ENCODE data around the gene ZBTB43. TPM values are rescaled to one million over a fixed set of nuclear protein-coding genes. Genes with fewer than 3 reads are reported as not detected.

ZBTB43 gene
- total RNA-seq, 1 donor from 2014 or later = 15.5 TPM

GRCh38 chr9:126838895-126839294 lies 34.1 kb downstream of the ZBTB43 start:
- H3K4me3 ChIP-seq = no peak overlapping the region
- no peak for DNase-seq (ENCODE audit: extremely low spot score in 2 of 2)
- intact Hi-C loops (cut with DNase I) = no loop called here
- no peaks in the 10 kb centered on the region for H3K27me3 ChIP-seq
- TF ChIP-seq POLR2AphosphoS5 (IDR thresholded peaks at IDR 0.05; ENCODE audit: insufficient read depth in 1 of 2, low read depth in 1 of 2) = no peak
- TF ChIP-seq POLR2A (IDR thresholded peaks at IDR 0.05) = no peak
- TF ChIP-seq CTCF (IDR thresholded peaks at IDR 0.05) = no peak
- no peaks in the 10 kb centered on the region for H3K9me3 ChIP-seq
- H3K4me1 ChIP-seq = peaks cover 10% of the 10 kb centered on the region
- H3K36me3 ChIP-seq = peaks cover 0 to 18% of the 10 kb centered on the region in 2 donors
- no peak overlapping the region for H3K27ac ChIP-seq

GRCh38 chr9:126839301-126839700 lies 34.5 kb downstream of the ZBTB43 start:
- TF ChIP-seq POLR2A (IDR thresholded peaks at IDR 0.05) (no peak), CTCF (IDR thresholded peaks at IDR 0.05) (no peak), POLR2AphosphoS5 (IDR thresholded peaks at IDR 0.05; ENCODE audit: insufficient read depth in 1 of 2, low read depth in 1 of 2) (no peak)
- Histone ChIP-seq H3K4me3 (no peak overlapping the region), H3K4me1 (peaks cover 10% of the 10 kb centered on the region), H3K27me3 (no peaks in the 10 kb centered on the region), H3K36me3 (peaks cover 0 to 15% of the 10 kb centered on the region in 2 donors), H3K9me3 (no peaks in the 10 kb centered on the region), H3K27ac (no peak overlapping the region)
- no peak for DNase-seq (ENCODE audit: extremely low spot score in 2 of 2)
- intact Hi-C loops (cut with DNase I) = no loop called here

DNA sequence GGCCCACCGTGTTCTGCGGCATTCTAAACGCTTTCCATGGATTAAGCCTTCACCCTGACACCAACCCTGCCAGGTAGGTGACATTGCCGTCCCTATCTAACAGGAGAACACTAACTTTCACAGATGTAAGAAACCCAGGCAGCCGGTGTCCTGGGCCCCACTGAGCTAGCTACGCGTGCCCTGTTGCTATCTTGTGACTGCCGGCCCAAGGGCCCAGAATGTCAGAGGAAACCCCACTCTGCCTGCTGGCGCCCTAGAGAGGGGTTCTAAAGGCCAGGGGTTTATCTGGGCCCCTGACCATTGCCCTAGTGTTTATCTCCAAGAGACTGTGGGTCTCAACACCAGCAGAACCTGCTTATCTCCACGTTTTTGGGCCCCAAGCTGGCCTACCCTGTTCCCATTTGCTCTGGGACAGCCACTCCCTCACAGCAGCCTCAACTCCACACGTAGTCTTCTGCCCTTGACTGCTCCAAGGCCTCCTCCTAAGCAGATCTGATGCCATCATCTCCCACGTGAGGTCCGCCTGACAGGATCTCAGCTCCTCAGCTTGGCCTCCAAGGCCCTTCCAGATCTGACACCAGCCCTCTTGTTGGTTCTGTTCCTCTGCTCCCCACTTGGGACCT lies 37.5 kb downstream of the ZBTB43 start:
- TF ChIP-seq CTCF (IDR thresholded peaks at IDR 0.05) = no peak
- no peak for TF ChIP-seq POLR2A (IDR thresholded peaks at IDR 0.05)
- no peak for TF ChIP-seq POLR2AphosphoS5 (IDR thresholded peaks at IDR 0.05; ENCODE audit: insufficient read depth in 1 of 2, low read depth in 1 of 2)
- intact Hi-C loops (cut with DNase I) = no loop called here
- H3K9me3 ChIP-seq = no peaks in the 10 kb centered on the region
- H3K4me3 ChIP-seq = no peak overlapping the region
- H3K36me3 ChIP-seq = no peaks in the 10 kb centered on the region
- DNase-seq (ENCODE audit: extremely low spot score in 2 of 2) = no peak
- H3K27me3 ChIP-seq = no peaks in the 10 kb centered on the region
- H3K27ac ChIP-seq = no peak overlapping the region
- peaks cover 10% of the 10 kb centered on the region for H3K4me1 ChIP-seq

GRCh38 chr9:126842977-126843799 lies 38.3 kb downstream of the ZBTB43 start:
- intact Hi-C loops (cut with DNase I) = no loop called here
- no peaks in the 10 kb centered on the region for H3K36me3 ChIP-seq
- H3K27ac ChIP-seq = no peak overlapping the region

More at GRCh38 chr9:126842977-126843799, 38.3 kb downstream of the ZBTB43 start:
- Histone ChIP-seq H3K4me1 (peaks cover 5% of the 10 kb centered on the region), H3K9me3 (no peaks in the 10 kb centered on the region), H3K27me3 (no peaks in the 10 kb centered on the region), H3K4me3 (no peak overlapping the region)
- no peak for DNase-seq (ENCODE audit: extremely low spot score in 2 of 2)
- TF ChIP-seq POLR2A (IDR thresholded peaks at IDR 0.05) (no peak), CTCF (IDR thresholded peaks at IDR 0.05) (no peak), POLR2AphosphoS5 (IDR thresholded peaks at IDR 0.05; ENCODE audit: insufficient read depth in 1 of 2, low read depth in 1 of 2) (no peak)

Data from vagina (tissue), 2 donors.